GM18505 (cell line): ENCODE data around the gene GCA.

Experiments used
- ATAC-seq: cut with Tn5 transposase; IDR thresholded peaks from one replicate; pipeline ENCODE4 v1.9.1; 2021; ENCODE audit not compliant: unreplicated experiment
- POLR2A ChIP-seq: IDR thresholded peaks from 4 replicates; pipeline ENCODE4 v1.6.1; 2011; ENCODE audit warnings: borderline replicate concordance; ENCODE audit not compliant: insufficient read depth, insufficient read length; ENCODE audit errors: extremely low read depth

The GCA gene

GRCh38 chr2:162342321-162342720, 1.6 kb upstream of the GCA start:
- TF ChIP-seq POLR2A: no peak
- ATAC-seq: no peak

GRCh38 chr2:162342841-162343240, 1.1 kb upstream of the GCA start:
- ATAC-seq: no peak
- no peak for TF ChIP-seq POLR2A

- TF ChIP-seq POLR2A: no peak
- ATAC-seq: peak; percentile 0
These were observed 474 bp upstream of the GCA start for GRCh38 chr2:162343492-162343823.

GRCh38 chr2:162344617-162344950, 652 bp downstream of the GCA start:
- ATAC-seq: no peak
- no peak for TF ChIP-seq POLR2A

GRCh38 chr2:162365392-162365791, 21.5 kb downstream of the GCA start:
- no peak for TF ChIP-seq POLR2A
- ATAC-seq: no peak

GRCh38 chr2:162368494-162368893, 24.6 kb downstream of the GCA start:
- no peak for ATAC-seq
- no peak for TF ChIP-seq POLR2A

GRCh38 chr2:162369551-162369950, 25.6 kb downstream of the GCA start:
- no peak for TF ChIP-seq POLR2A
- ATAC-seq: no peak

- TF ChIP-seq POLR2A: no peak
- no peak for ATAC-seq
These were observed 27.0 kb downstream of the GCA start for GRCh38 chr2:162370931-162371330.

GRCh38 chr2:162372818-162373217, 28.9 kb downstream of the GCA start:
- ATAC-seq: no peak
- no peak for TF ChIP-seq POLR2A

GRCh38 chr2:162379719-162380580, 36.0 kb downstream of the GCA start:
- no peak for TF ChIP-seq POLR2A
- peak; percentile 92 for ATAC-seq

- no peak for ATAC-seq
- TF ChIP-seq POLR2A: no peak
These were observed 37.9 kb downstream of the GCA start for GRCh38 chr2:162381851-162382250.

- ATAC-seq: no peak
- no peak for TF ChIP-seq POLR2A
These were observed 38.3 kb downstream of the GCA start for GRCh38 chr2:162382278-162382677.

- TF ChIP-seq POLR2A: no peak
- ATAC-seq: no peak
These were observed 41.6 kb downstream of the GCA start for GRCh38 chr2:162385536-162385935.

GRCh38 chr2:162390801-162391200, 46.9 kb downstream of the GCA start:
- no peak for TF ChIP-seq POLR2A
- ATAC-seq: no peak

- ATAC-seq: no peak
- no peak for TF ChIP-seq POLR2A
These were observed 56.4 kb downstream of the GCA start for GRCh38 chr2:162400336-162400735.

GRCh38 chr2:162401871-162402270, 57.9 kb downstream of the GCA start:
- no peak for ATAC-seq
- TF ChIP-seq POLR2A: no peak

- no peak for TF ChIP-seq POLR2A
- no peak for ATAC-seq
These were observed 60.0 kb downstream of the GCA start for GRCh38 chr2:162403884-162404283.
